HG03103 (cell line): ENCODE data around the gene NUTM2B.
"Not testable (repeated sequence)": the region's sequence is repeated elsewhere in the genome, so short reads cannot be mapped to it uniquely, and the experiment has no call there.

Experiments used
- ATAC-seq: cut with Tn5 transposase; IDR thresholded peaks from one replicate; pipeline ENCODE4 v1.9.1; 2021; ENCODE audit warnings: low read depth; ENCODE audit not compliant: unreplicated experiment

NUTM2B gene

DNA sequence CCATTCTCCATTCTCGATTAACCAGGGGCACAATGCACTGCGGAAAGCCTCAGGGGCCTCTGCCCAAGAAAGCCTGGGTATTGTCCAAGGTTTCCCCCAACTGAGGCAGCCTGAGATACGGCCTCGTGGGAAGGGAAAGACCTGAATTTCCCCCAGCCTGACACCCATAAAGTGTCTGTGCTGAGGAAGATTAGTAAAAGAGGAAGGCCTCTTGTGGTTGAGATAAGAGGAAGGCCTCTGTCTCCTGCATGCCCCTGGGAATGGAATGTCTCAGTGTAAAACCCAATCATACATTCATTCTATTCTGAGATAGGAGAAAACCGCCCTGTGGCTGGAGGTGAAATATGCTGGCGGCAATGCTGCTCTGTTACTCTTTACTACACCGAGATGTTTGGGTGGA, 41.8 kb downstream of the NUTM2B start:
- not testable (repeated sequence) for ATAC-seq

DNA sequence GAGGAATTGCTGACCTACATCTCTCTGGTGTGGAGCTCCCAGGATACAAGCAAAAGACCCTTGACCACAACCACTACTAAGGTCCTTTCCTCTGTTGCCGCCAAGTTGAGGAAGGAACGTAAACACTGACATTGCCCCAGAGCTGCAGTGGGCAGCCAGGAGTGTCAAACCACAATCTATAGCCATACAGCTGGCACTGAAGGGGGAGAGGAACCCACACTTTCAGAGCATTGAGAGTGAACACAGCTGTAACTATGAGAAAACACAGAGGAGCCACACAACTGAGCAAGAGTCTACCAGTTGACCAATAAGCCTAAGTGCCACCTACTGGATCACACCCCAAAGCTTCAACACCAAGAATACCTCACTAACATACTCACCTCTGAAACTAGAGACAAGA, 45.5 kb downstream of the NUTM2B start:
- ATAC-seq: not testable (repeated sequence)

DNA sequence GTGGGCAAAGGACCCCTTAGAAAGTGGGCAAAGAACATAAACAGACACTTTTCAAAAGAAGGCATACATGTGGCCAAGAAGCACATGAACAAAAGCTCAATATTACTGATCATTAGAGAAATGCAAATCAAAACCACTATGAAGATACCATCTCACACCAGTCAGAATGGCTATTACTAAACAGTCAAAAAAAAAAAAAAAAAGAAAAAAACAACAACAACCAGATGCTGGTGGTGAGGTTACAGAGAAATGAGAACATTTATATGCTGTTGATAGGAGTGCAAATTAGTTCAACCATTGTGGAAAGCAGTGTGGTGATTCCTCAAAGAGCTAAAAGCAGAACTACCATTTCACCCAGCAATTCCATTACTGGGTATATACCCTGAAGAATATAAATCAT, 50.6 kb downstream of the NUTM2B start:
- not testable (repeated sequence) for ATAC-seq

DNA sequence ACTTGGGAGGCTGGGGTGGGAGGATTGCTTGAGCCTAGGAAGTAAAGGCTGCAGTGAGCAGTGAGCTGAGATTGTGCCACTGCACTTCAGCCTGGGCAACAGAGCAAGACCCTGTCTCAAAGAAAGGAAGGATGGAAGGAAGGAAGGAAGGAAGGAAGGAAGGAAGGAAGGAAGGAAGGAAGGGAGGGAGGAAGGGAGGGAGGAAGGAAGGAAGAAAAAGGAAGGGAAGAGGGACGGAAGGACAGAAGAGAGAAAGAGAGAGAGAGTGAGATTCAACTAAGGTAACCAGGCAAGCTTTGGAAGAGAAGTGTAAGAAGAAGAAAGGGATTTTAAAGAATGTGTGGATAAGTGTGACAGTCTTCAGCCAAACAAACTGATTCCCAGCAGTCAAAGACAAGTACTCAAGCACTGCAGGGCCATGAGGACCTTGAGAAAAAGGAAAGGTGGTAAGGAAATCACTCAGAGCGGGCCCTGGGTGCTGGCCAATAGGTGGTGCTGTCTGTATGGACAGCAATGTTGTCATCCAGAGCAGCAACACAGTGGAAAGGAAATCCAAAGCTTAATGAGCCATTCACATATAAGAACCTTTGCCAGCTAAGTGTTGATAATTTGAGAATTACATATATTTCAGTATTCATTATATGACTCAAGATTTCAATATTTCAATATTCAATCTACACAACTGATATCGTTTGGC, 55.4 kb downstream of the NUTM2B start:
- ATAC-seq: not testable (repeated sequence)
